Panc1 (cell line): ENCODE measurements around the gene VSIR.

Source experiments
- REST ChIP-seq, 2 experiments: IDR thresholded peaks; 2 replicates each; pipeline ENCODE4 v1.6.1; 2011 to 2012; ENCODE audit warnings: low read depth in 2 of 2, control low read depth in 1 of 2, low read length in 1 of 2, mild to moderate bottlenecking in 1 of 2, moderate library complexity in 1 of 2; ENCODE audit not compliant: insufficient read depth in 1 of 2
- SIN3A ChIP-seq: IDR thresholded peaks from 2 replicates; pipeline ENCODE4 v1.6.1; 2012; ENCODE audit warnings: low read depth, mild to moderate bottlenecking, low read length, moderate library complexity, borderline replicate concordance; ENCODE audit not compliant: insufficient read depth
- TF ChIP-seq, protein P1 (sequence below): fragments of 450-650 bp; IDR thresholded peaks from 2 replicates; pipeline ENCODE4 v1.5.1; 2017; ENCODE audit warnings: mild to moderate bottlenecking

- TF ChIP-seq, protein P1, sequence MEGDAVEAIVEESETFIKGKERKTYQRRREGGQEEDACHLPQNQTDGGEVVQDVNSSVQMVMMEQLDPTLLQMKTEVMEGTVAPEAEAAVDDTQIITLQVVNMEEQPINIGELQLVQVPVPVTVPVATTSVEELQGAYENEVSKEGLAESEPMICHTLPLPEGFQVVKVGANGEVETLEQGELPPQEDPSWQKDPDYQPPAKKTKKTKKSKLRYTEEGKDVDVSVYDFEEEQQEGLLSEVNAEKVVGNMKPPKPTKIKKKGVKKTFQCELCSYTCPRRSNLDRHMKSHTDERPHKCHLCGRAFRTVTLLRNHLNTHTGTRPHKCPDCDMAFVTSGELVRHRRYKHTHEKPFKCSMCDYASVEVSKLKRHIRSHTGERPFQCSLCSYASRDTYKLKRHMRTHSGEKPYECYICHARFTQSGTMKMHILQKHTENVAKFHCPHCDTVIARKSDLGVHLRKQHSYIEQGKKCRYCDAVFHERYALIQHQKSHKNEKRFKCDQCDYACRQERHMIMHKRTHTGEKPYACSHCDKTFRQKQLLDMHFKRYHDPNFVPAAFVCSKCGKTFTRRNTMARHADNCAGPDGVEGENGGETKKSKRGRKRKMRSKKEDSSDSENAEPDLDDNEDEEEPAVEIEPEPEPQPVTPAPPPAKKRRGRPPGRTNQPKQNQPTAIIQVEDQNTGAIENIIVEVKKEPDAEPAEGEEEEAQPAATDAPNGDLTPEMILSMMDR, result no peak
- TF ChIP-seq SIN3A (no peak), REST (IDR thresholded peaks at IDR 0.05; ENCODE audit: insufficient read depth in 1 of 2, low read depth in 2 of 2, low read length in 1 of 2) (0 out of 4 replicates have a peak, but pooled peaks of 1 of the 2 experiments have one; percentile 32)
These were observed 32.7 kb upstream of the VSIR start for GRCh38 chr10:71805776-71806703.
